Gastroesophageal sphincter (tissue), 2 donors: ENCODE measurements around the gene FOXO4.

Source experiments
- EP300 ChIP-seq: sonication (generic); formaldehyde crosslinking; IDR thresholded peaks from one replicate; pipeline ENCODE4 v1.6.1; 2017; ENCODE audit warnings: antibody characterized with exemption, mild to moderate bottlenecking
- POLR2AphosphoS5 ChIP-seq: sonication (generic); formaldehyde crosslinking; IDR thresholded peaks from one replicate; pipeline ENCODE4 v1.6.1; 2017; ENCODE audit warnings: antibody characterized with exemption

DNA sequence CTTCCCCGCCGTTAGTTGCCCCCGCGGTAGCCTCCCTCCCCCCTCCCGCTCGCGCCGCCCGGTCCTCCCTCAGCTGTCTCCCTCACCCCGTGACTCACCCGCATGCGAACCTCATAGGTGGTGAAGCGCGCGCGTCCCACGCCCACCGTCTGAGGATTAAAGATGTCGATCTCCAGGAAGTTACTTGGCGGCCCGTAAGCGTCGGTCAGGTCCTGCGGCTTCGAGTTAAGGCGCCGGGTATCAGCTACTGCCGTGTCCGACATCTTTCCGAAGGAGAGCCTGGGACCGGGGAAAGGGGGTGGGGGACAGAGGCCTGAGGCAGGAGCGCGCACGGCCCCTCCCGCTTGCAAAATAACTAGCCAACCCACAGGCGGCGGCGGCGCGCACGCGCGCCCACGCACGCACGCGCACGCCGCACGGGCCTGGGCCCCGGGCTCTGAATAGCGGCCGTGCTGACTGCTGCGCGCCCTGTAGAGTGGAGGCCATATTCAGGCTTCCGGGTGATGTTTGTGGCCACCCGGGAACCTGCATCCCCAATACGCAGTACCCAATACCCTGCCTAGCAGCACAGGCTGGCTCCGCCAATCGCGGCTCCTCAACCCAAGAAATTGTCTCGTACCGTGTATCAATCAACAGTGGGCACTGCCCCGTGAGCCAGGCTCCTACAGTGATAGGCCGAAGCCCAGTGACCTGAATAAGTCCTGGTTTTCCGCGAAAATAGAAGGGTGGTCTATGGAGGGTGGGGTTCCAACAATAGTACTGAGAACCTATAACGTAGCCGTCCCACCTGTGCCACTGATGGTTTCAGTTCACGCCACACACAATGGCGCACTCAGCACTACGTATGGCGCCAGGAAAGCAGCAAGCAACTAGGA lies 27.4 kb upstream of the FOXO4 start, which contains the start of gene SNX12:
- TF ChIP-seq EP300 (no peak), POLR2AphosphoS5 (no peak)
